MCF 10A (cell line): ENCODE data around the gene GPR31. TPM values are rescaled to one million over a fixed set of nuclear protein-coding genes. Genes with fewer than 3 reads are reported as not detected.

Experiments
- BruUV-seq: library from RNA; stranded (reverse); fragments of 400-500 nt; replicated peaks from 2 replicates; lab custom pipeline; 2021; lab: Mats Ljungman, UMichigan
- CTCF ChIA-PET: fragments of 300-600 bp; sonication (Branson Sonifier 250); formaldehyde crosslinking; extraction: SDS; loops from one replicate; lab custom pipeline; 2021; ENCODE audit warnings: antibody characterized with exemption, inconsistent platforms; lab: Yijun Ruan, JAX
- POLR2A ChIA-PET: fragments of 300-600, 350-650 bp; sonication (Branson Sonifier 250); formaldehyde crosslinking; extraction: SDS; loops from one replicate; lab custom pipeline; 2020; ENCODE audit warnings: antibody characterized with exemption, inconsistent platforms; lab: Yijun Ruan, JAX
- DNase-seq: peaks from one replicate; pipeline ENCODE4 v3.0.0-alpha.2; 2018; ENCODE audit not compliant: unreplicated experiment
- H3K27ac Mint-ChIP-seq: one replicate; pipeline ENCODE4 v1.8.0; 2022; ENCODE audit warnings: mild to moderate bottlenecking, low read depth, mixed read lengths; ENCODE audit not compliant: unreplicated experiment
- H3K27me3 Mint-ChIP-seq: one replicate; pipeline ENCODE4 v1.8.0; 2022; ENCODE audit warnings: mixed read lengths; ENCODE audit not compliant: insufficient read depth, unreplicated experiment
- H3K36me3 Mint-ChIP-seq: one replicate; pipeline ENCODE4 v1.8.0; 2022; ENCODE audit warnings: mild to moderate bottlenecking, moderate library complexity, mixed read lengths; ENCODE audit not compliant: insufficient read depth, unreplicated experiment
- H3K4me1 Mint-ChIP-seq: one replicate; pipeline ENCODE4 v1.8.0; 2022; ENCODE audit warnings: mixed read lengths; ENCODE audit not compliant: insufficient read depth, unreplicated experiment
- H3K4me3 Mint-ChIP-seq: one replicate; pipeline ENCODE4 v1.8.0; 2022; ENCODE audit warnings: mild to moderate bottlenecking, moderate library complexity, mixed read lengths; ENCODE audit not compliant: unreplicated experiment
- H3K9me3 Mint-ChIP-seq: one replicate; pipeline ENCODE4 v1.8.0; 2022; ENCODE audit warnings: mixed read lengths; ENCODE audit not compliant: unreplicated experiment
- intact Hi-C: fragments of 100-400 bp; cut with micrococcal nuclease; formaldehyde crosslinking; loops from 2 replicates; pipeline ENCODE4 v1.14.1; 2022
- total RNA-seq: library from RNA; stranded (reverse); gene quantifications from 2 replicates; pipeline ENCODE4 v1.2.3, GENCODE V29; 2022
- TF ChIP-seq, protein P1 (sequence below): fragments of 200-600 bp; IDR thresholded peaks from one replicate; pipeline ENCODE4 v1.8.0; 2022; ENCODE audit warnings: antibody characterized with exemption, mild to moderate bottlenecking; ENCODE audit not compliant: unreplicated experiment

The GPR31 gene
- total RNA-seq, 1 experiment from 2014 or later: not detected

DNA sequence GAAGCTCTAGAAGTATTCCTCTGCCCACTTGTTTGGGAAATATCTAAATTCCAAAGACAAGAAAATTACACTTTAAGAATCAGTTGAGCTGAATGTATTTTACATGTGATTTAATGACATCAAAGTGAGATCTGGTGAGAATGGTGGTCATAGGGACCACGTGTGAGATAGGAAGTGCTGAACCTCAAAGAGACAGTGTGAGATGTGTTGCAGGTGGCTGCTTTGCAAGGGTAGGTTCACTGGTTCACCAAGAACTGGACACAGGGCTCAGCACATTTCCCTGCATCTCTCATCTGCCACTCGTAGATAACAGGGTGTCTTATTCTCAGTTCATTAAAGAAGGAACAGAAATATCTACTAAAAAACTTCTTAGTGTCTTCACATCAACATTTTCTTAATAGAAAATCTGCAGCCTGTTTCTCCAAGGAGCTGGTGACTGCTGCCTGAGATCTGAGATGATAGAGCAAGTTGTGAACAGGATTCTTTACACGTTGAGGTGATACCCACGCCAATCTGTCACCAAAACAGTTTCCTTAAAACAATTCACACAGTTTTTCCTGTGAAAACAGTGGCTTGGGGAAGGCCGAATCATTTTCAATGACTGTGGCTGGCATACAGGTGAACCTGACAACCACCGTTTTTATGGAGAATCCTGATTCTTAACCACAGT is 27.6 kb downstream of the GPR31 start:
- H3K27me3 Mint-ChIP-seq: peaks cover 14% of the 10 kb centered on the region
- H3K4me1 Mint-ChIP-seq: no peaks in the 10 kb centered on the region

GRCh38 chr6:167129562-167129961 is 28.2 kb downstream of the GPR31 start:
- POLR2A ChIA-PET: no interaction called here
- no peak for DNase-seq
- TF ChIP-seq, protein P1, sequence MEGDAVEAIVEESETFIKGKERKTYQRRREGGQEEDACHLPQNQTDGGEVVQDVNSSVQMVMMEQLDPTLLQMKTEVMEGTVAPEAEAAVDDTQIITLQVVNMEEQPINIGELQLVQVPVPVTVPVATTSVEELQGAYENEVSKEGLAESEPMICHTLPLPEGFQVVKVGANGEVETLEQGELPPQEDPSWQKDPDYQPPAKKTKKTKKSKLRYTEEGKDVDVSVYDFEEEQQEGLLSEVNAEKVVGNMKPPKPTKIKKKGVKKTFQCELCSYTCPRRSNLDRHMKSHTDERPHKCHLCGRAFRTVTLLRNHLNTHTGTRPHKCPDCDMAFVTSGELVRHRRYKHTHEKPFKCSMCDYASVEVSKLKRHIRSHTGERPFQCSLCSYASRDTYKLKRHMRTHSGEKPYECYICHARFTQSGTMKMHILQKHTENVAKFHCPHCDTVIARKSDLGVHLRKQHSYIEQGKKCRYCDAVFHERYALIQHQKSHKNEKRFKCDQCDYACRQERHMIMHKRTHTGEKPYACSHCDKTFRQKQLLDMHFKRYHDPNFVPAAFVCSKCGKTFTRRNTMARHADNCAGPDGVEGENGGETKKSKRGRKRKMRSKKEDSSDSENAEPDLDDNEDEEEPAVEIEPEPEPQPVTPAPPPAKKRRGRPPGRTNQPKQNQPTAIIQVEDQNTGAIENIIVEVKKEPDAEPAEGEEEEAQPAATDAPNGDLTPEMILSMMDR: no peak
- Mint-ChIP-seq H3K27ac (no peak overlapping the region), H3K27me3 (peaks cover 14% of the 10 kb centered on the region), H3K36me3 (no peaks in the 10 kb centered on the region), H3K9me3 (no peaks in the 10 kb centered on the region), H3K4me3 (no peak overlapping the region), H3K4me1 (no peaks in the 10 kb centered on the region)
- CTCF ChIA-PET: no interaction called here
- intact Hi-C loops: no loop called here
- no TSS peak for BruUV-seq

More for the DNA sequence above, 27.6 kb downstream of the GPR31 start:
- Mint-ChIP-seq H3K27ac (no peak overlapping the region), H3K4me3 (no peak overlapping the region), H3K36me3 (no peaks in the 10 kb centered on the region), H3K9me3 (no peaks in the 10 kb centered on the region)
- DNase-seq: no peak
- intact Hi-C loops: no loop called here
- ChIA-PET CTCF (no interaction called here), POLR2A (no interaction called here)
- no TSS peak for BruUV-seq
- TF ChIP-seq, protein P1: no peak

- Mint-ChIP-seq H3K36me3 (no peaks in the 10 kb centered on the region), H3K4me1 (no peaks in the 10 kb centered on the region), H3K27me3 (peaks cover 14% of the 10 kb centered on the region), H3K4me3 (no peak overlapping the region), H3K27ac (no peak overlapping the region), H3K9me3 (no peaks in the 10 kb centered on the region)
- TF ChIP-seq, protein P1: no peak
- ChIA-PET CTCF (no interaction called here), POLR2A (interaction anchor here (0.6 kb wide), 1 partner anchor 20 kb away, joined by 3 read pairs; no protein-coding TSS in a partner anchor)
- DNase-seq: no peak
- intact Hi-C loops: no loop called here
- no TSS peak for BruUV-seq
Measured at GRCh38 chr6:167129159-167129558, 28.6 kb downstream of the GPR31 start.

GRCh38 chr6:167127785-167128531 is 29.8 kb downstream of the GPR31 start:
- intact Hi-C loops: no loop called here
- CTCF ChIA-PET: interaction anchor here (0.6 kb wide), 1 partner anchor 12 kb away, joined by 3 read pairs; no protein-coding TSS in a partner anchor
- no TSS peak for BruUV-seq
- no peaks in the 10 kb centered on the region for H3K9me3 Mint-ChIP-seq
- H3K27me3 Mint-ChIP-seq: peaks cover 24% of the 10 kb centered on the region
- TF ChIP-seq, protein P1: no peak
- no peak overlapping the region for H3K27ac Mint-ChIP-seq
- no peaks in the 10 kb centered on the region for H3K4me1 Mint-ChIP-seq
- POLR2A ChIA-PET: no interaction called here
- no peaks in the 10 kb centered on the region for H3K36me3 Mint-ChIP-seq
- H3K4me3 Mint-ChIP-seq: no peak overlapping the region
- no peak for DNase-seq
